Fibroblast of lung (primary cell): ENCODE data around the gene CACNA1S. TPM values are rescaled to one million over a fixed set of nuclear protein-coding genes. Genes with fewer than 3 reads are reported as not detected.

ENCODE experiments used
- DNase-seq, 2 donors: peaks; one replicate each; pipeline versions ENCODE4 v3.0.0 to v3.0.0-alpha.2; 2010; ENCODE audit warnings: low read depth in 2 of 2
- H2AFZ ChIP-seq: 2 replicates; pipeline ENCODE4 v1.5.1; 2012; ENCODE audit warnings: low read length, control low read depth, inconsistent platforms
- H3K27ac ChIP-seq: 2 replicates; pipeline ENCODE4 v1.5.1; 2011; ENCODE audit warnings: low read length, control low read depth; ENCODE audit not compliant: insufficient read depth
- H3K27me3 ChIP-seq: 2 replicates; pipeline ENCODE4 v1.5.1; 2011; ENCODE audit warnings: mild to moderate bottlenecking, low read length; ENCODE audit not compliant: control insufficient read depth, insufficient read depth
- H3K36me3 ChIP-seq: 2 replicates; pipeline ENCODE4 v1.5.1; 2011; ENCODE audit warnings: low read length; ENCODE audit not compliant: control insufficient read depth, insufficient read depth
- H3K4me1 ChIP-seq: 2 replicates; pipeline ENCODE4 v1.5.1; 2011; ENCODE audit warnings: low read length; ENCODE audit not compliant: control insufficient read depth, insufficient read depth; ENCODE audit errors: extremely low read depth
- H3K4me2 ChIP-seq: 2 replicates; pipeline ENCODE4 v1.5.1; 2011; ENCODE audit warnings: low read length, control low read depth; ENCODE audit not compliant: insufficient read depth; ENCODE audit errors: extremely low read depth
- H3K4me3 ChIP-seq, 4 experiments: fragments of 200-600 bp in 1 of 4; sonication (generic) in 1 of 4; replicated peaks in 1 of 4; 2 replicates each; pipeline ENCODE4 v1.5.1; 2011 to 2016; ENCODE audit warnings: low read length in 4 of 4, low read depth in 3 of 4, mild to moderate bottlenecking in 3 of 4, control low read depth in 2 of 4, inconsistent platforms in 1 of 4, mixed read lengths in 1 of 4; ENCODE audit not compliant: insufficient read depth in 1 of 4; ENCODE audit errors: control extremely low read depth in 1 of 4
- H3K79me2 ChIP-seq: 2 replicates; pipeline ENCODE4 v1.5.1; 2012; ENCODE audit warnings: mild to moderate bottlenecking, low read length, inconsistent platforms; ENCODE audit not compliant: control insufficient read depth, insufficient read depth
- H3K9ac ChIP-seq: 2 replicates; pipeline ENCODE4 v1.5.1; 2011; ENCODE audit warnings: mild to moderate bottlenecking, low read length, control low read depth; ENCODE audit not compliant: insufficient read depth
- H3K9me3 ChIP-seq: 2 replicates; pipeline ENCODE4 v1.5.1; 2012; ENCODE audit warnings: low read depth, low read length; ENCODE audit not compliant: control insufficient read depth, insufficient read depth
- H4K20me1 ChIP-seq: 2 replicates; pipeline ENCODE4 v1.5.1; 2011; ENCODE audit warnings: low read length; ENCODE audit not compliant: control insufficient read depth, insufficient read depth; ENCODE audit errors: extremely low read depth
- CTCF ChIP-seq, 2 donors: IDR thresholded peaks in 1 of 2; conservative IDR thresholded peaks in 1 of 2; 1 replicate in 1 of 2; 2 replicates in 1 of 2; pipeline ENCODE4 v1.5.1; 2011 to 2012; ENCODE audit warnings: low read length in 2 of 2, control low read depth in 1 of 2, inconsistent platforms in 1 of 2, low read depth in 1 of 2, mild to moderate bottlenecking in 1 of 2
- EZH2 ChIP-seq: IDR thresholded peaks from 2 replicates; pipeline ENCODE4 v1.5.1; 2012; ENCODE audit warnings: low read length, control low read depth, mild to moderate bottlenecking; ENCODE audit errors: missing control alignments
- polyA plus RNA-seq, 2 donors: library from polyadenylated mRNA; depleted of rRNA in 1 of 2; stranded (reverse) in 1 of 2; unstranded in 1 of 2; fragments of >200 nt; gene quantifications; 2 replicates each; pipeline ENCODE4 v1.2.1, GENCODE V29; 2011 to 2012; ENCODE audit warnings: missing spikeins in 1 of 2
- total RNA-seq: library from RNA; depleted of rRNA; stranded (reverse); fragments of >200 nt; gene quantifications from 2 replicates; pipeline ENCODE4 v1.2.1, GENCODE V29; 2014

The CACNA1S gene
- total and polyA plus RNA-seq, 2 donors (not counting 1 experiment from before 2014, with no cell fraction given) = not detected

DNA sequence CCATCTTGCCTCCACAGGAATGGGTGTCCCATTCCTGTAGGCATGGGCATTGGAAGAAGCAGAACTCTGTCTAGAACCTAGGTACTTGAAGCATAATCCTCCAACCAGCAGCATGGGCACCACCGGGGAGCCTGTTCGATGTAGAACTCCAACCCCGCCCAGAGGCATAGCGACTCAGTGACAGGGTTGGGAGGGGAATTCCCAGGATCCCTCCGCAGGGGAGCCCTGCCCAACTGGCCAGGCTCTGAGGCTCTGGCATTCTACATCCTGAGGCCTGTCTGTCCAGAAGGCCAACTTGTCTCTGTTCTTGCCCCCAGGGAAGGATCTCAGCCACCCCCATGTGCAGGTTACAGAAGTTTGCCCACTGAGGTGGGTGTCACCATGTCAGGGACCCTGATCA lies 38.2 kb downstream of the CACNA1S start:
- H3K79me2 ChIP-seq = no peaks in the 10 kb centered on the region
- no peak overlapping the region for H2AFZ ChIP-seq
- no peaks in the 10 kb centered on the region for H4K20me1 ChIP-seq
- DNase-seq = no peak
- peaks cover 12% of the 10 kb centered on the region for H3K27me3 ChIP-seq
- no peak overlapping the region for H3K4me3 ChIP-seq
- no peaks in the 10 kb centered on the region for H3K9me3 ChIP-seq
- no peak overlapping the region for H3K4me2 ChIP-seq
- no peak for TF ChIP-seq EZH2
- TF ChIP-seq CTCF (conservative IDR thresholded peaks at IDR 0.05 in 1 of 2, IDR thresholded peaks at IDR 0.05 in 1 of 2; ENCODE audit: low read depth in 1 of 2, low read length in 2 of 2) = no peak
- H3K4me1 ChIP-seq = no peaks in the 10 kb centered on the region
- H3K9ac ChIP-seq = no peak overlapping the region
- H3K36me3 ChIP-seq = no peaks in the 10 kb centered on the region
- H3K27ac ChIP-seq = no peak overlapping the region

- Histone ChIP-seq H3K9ac (no peak overlapping the region), H3K27me3 (peaks cover 15% of the 10 kb centered on the region), H3K79me2 (no peaks in the 10 kb centered on the region), H2AFZ (no peak overlapping the region), H3K36me3 (no peaks in the 10 kb centered on the region), H3K4me3 (no peak overlapping the region), H4K20me1 (no peaks in the 10 kb centered on the region), H3K4me1 (no peaks in the 10 kb centered on the region), H3K9me3 (no peaks in the 10 kb centered on the region), H3K27ac (no peak overlapping the region), H3K4me2 (no peak overlapping the region)
- no peak for DNase-seq
- TF ChIP-seq CTCF (conservative IDR thresholded peaks at IDR 0.05 in 1 of 2, IDR thresholded peaks at IDR 0.05 in 1 of 2; ENCODE audit: low read depth in 1 of 2, low read length in 2 of 2) (no peak), EZH2 (no peak)
Measured at GRCh38 chr1:201072922-201073321, 39.3 kb downstream of the CACNA1S start.

GRCh38 chr1:201072149-201072548 lies 40.1 kb downstream of the CACNA1S start:
- no peaks in the 10 kb centered on the region for H4K20me1 ChIP-seq
- peaks cover 20% of the 10 kb centered on the region for H3K27me3 ChIP-seq
- no peak overlapping the region for H3K27ac ChIP-seq
- H3K4me1 ChIP-seq = no peaks in the 10 kb centered on the region
- TF ChIP-seq CTCF (conservative IDR thresholded peaks at IDR 0.05 in 1 of 2, IDR thresholded peaks at IDR 0.05 in 1 of 2; ENCODE audit: low read depth in 1 of 2, low read length in 2 of 2) (no peak), EZH2 (no peak)
- H3K4me3 ChIP-seq = no peak overlapping the region
- no peaks in the 10 kb centered on the region for H3K36me3 ChIP-seq
- peak in 1 of 2 donors; percentile 48 for DNase-seq
- H2AFZ ChIP-seq = no peak overlapping the region
- H3K9ac ChIP-seq = no peak overlapping the region
- no peaks in the 10 kb centered on the region for H3K79me2 ChIP-seq
- no peaks in the 10 kb centered on the region for H3K9me3 ChIP-seq
- H3K4me2 ChIP-seq = no peak overlapping the region
